ENCODE data around the gene PCBP3. TPM values are rescaled to one million over a fixed set of nuclear protein-coding genes. Genes with fewer than 3 reads are reported as not detected.

The PCBP3 gene
- polyA plus RNA-seq, 1 donor (not counting 4 experiments of a cell fraction or from before 2014, with no cell fraction given), result 0.25 TPM

GRCh38 chr21:45862543-45863207 is 219.2 kb downstream of the PCBP3 start:
- Histone ChIP-seq H3K4me3 (ENCODE audit: control insufficient read depth in 2 of 3, extremely low read depth in 1 of 3, insufficient read depth in 2 of 3, low read depth in 1 of 3, low read length in 3 of 3) (no peak overlapping the region), H3K9me1 (ENCODE audit: control insufficient read depth, extremely low read depth, insufficient read depth, low read length) (no peaks in the 10 kb centered on the region), H3K79me2 (ENCODE audit: control insufficient read depth, insufficient read depth, low read length) (no peaks in the 10 kb centered on the region), H3K9ac (ENCODE audit: control insufficient read depth, extremely low read depth, insufficient read depth, low read length) (no peak overlapping the region), H3K27me3 (ENCODE audit: control insufficient read depth, extremely low read depth, insufficient read depth, low read length) (no peaks in the 10 kb centered on the region), H3K27ac (ENCODE audit: control insufficient read depth, insufficient read depth, low read length) (no peak overlapping the region), H3K9me3 (ENCODE audit: control insufficient read depth, low read depth, low read length) (no peaks in the 10 kb centered on the region), H3K4me1 (ENCODE audit: control insufficient read depth, extremely low read depth, insufficient read depth, low read length) (peaks cover 24% of the 10 kb centered on the region), H3K36me3 (ENCODE audit: control insufficient read depth in 2 of 2, extremely low read depth in 1 of 2, insufficient read depth in 2 of 2, low read length in 2 of 2) (no peaks in the 10 kb centered on the region), H4K20me1 (ENCODE audit: control insufficient read depth, extremely low read depth, insufficient read depth, low read length) (no peaks in the 10 kb centered on the region), H3K4me2 (ENCODE audit: control insufficient read depth, extremely low read depth, insufficient read depth, low read depth, low read length) (no peak overlapping the region), H2AFZ (ENCODE audit: control insufficient read depth, low read length) (no peak overlapping the region)
- DNase-seq (ENCODE audit: low read depth, low spot score), result no peak
- TF ChIP-seq EZH2 (IDR thresholded peaks at IDR 0.05; ENCODE audit: low read length), result no peak
- no peak for TF ChIP-seq CTCF (optimal IDR thresholded peaks at IDR 0.05 in 1 of 3, IDR thresholded peaks at IDR 0.05 in 1 of 3, conservative IDR thresholded peaks at IDR 0.05 in 1 of 3; ENCODE audit: extremely low read depth in 1 of 3, insufficient read depth in 2 of 3, low read length in 3 of 3)
- no peak for FAIRE-seq
- dilution Hi-C loops (cut with MboI; ENCODE audit: extremely low pct_ligation_motif_present, low sequenced_read_pairs), result no loop called here

GRCh38 chr21:45863267-45863666 is 219.7 kb downstream of the PCBP3 start:
- Histone ChIP-seq H3K27me3 (ENCODE audit: control insufficient read depth, extremely low read depth, insufficient read depth, low read length) (no peaks in the 10 kb centered on the region), H3K79me2 (ENCODE audit: control insufficient read depth, insufficient read depth, low read length) (no peaks in the 10 kb centered on the region), H3K4me2 (ENCODE audit: control insufficient read depth, extremely low read depth, insufficient read depth, low read depth, low read length) (no peak overlapping the region), H2AFZ (ENCODE audit: control insufficient read depth, low read length) (no peak overlapping the region), H3K36me3 (ENCODE audit: control insufficient read depth in 2 of 2, extremely low read depth in 1 of 2, insufficient read depth in 2 of 2, low read length in 2 of 2) (no peaks in the 10 kb centered on the region), H3K27ac (ENCODE audit: control insufficient read depth, insufficient read depth, low read length) (no peak overlapping the region), H3K9ac (ENCODE audit: control insufficient read depth, extremely low read depth, insufficient read depth, low read length) (no peak overlapping the region), H3K4me3 (ENCODE audit: control insufficient read depth in 2 of 3, extremely low read depth in 1 of 3, insufficient read depth in 2 of 3, low read depth in 1 of 3, low read length in 3 of 3) (no peak overlapping the region), H3K9me1 (ENCODE audit: control insufficient read depth, extremely low read depth, insufficient read depth, low read length) (no peaks in the 10 kb centered on the region), H3K9me3 (ENCODE audit: control insufficient read depth, low read depth, low read length) (no peaks in the 10 kb centered on the region), H3K4me1 (ENCODE audit: control insufficient read depth, extremely low read depth, insufficient read depth, low read length) (peaks cover 24% of the 10 kb centered on the region), H4K20me1 (ENCODE audit: control insufficient read depth, extremely low read depth, insufficient read depth, low read length) (no peaks in the 10 kb centered on the region)
- dilution Hi-C loops (cut with MboI; ENCODE audit: extremely low pct_ligation_motif_present, low sequenced_read_pairs), result no loop called here
- DNase-seq (ENCODE audit: low read depth, low spot score) (no peak), FAIRE-seq (no peak)
- no peak for TF ChIP-seq EZH2 (IDR thresholded peaks at IDR 0.05; ENCODE audit: low read length)
- no peak for TF ChIP-seq CTCF (optimal IDR thresholded peaks at IDR 0.05 in 1 of 3, IDR thresholded peaks at IDR 0.05 in 1 of 3, conservative IDR thresholded peaks at IDR 0.05 in 1 of 3; ENCODE audit: extremely low read depth in 1 of 3, insufficient read depth in 2 of 3, low read length in 3 of 3)
